HepG2 (cell line): ENCODE data around the gene MARS2. TPM values are rescaled to one million over a fixed set of nuclear protein-coding genes. Genes with fewer than 3 reads are reported as not detected.

Experiments
- AKAP8 ChIP-seq: sonication (generic); formaldehyde crosslinking; IDR thresholded peaks from 2 replicates; pipeline ENCODE4 v1.5.1; 2020; ENCODE audit warnings: mild to moderate bottlenecking, missing genetic modification reagents
- ARNT2 ChIP-seq: sonication (generic); formaldehyde crosslinking; IDR thresholded peaks from 2 replicates; pipeline ENCODE4 v1.8.0; 2022; ENCODE audit warnings: mild to moderate bottlenecking, low read depth, missing genetic modification reagents, moderate library complexity
- ELF1 ChIP-seq: sonication (generic); formaldehyde crosslinking; IDR thresholded peaks from 2 replicates; pipeline ENCODE4 v1.4.0; 2020; ENCODE audit warnings: missing genetic modification reagents
- ESRRA ChIP-seq: sonication (generic); formaldehyde crosslinking; IDR thresholded peaks from 2 replicates; pipeline ENCODE4 v1.5.1; 2020; ENCODE audit warnings: mild to moderate bottlenecking, low read depth, missing genetic modification reagents
- HOMEZ ChIP-seq: IDR thresholded peaks from 2 replicates; pipeline ENCODE4 v1.6.1; 2016; ENCODE audit warnings: low read depth
- JUN ChIP-seq: sonication (generic); formaldehyde crosslinking; IDR thresholded peaks from 2 replicates; pipeline ENCODE4 v1.4.0; 2020; ENCODE audit warnings: mild to moderate bottlenecking, missing genetic modification reagents
- KDM5B ChIP-seq: sonication (generic); formaldehyde crosslinking; IDR thresholded peaks from 2 replicates; pipeline ENCODE4 v1.4.0; 2020; ENCODE audit warnings: missing genetic modification reagents, mild to moderate bottlenecking, borderline replicate concordance
- MBD4 ChIP-seq: IDR thresholded peaks from 2 replicates; pipeline ENCODE4 v1.6.1; 2012; ENCODE audit warnings: low read length, inconsistent platforms, borderline replicate concordance
- MTF2 ChIP-seq: sonication (generic); formaldehyde crosslinking; IDR thresholded peaks from 2 replicates; pipeline ENCODE4 v1.5.0; 2020; ENCODE audit warnings: missing genetic modification reagents, borderline replicate concordance
- NONO ChIP-seq, 2 experiments: fragments of 450-650 bp in 1 of 2; sonication (generic) in 1 of 2; formaldehyde crosslinking in 1 of 2; IDR thresholded peaks in 1 of 2; conservative IDR thresholded peaks in 1 of 2; 2 replicates each; pipeline versions ENCODE4 v1.6.1 to v1.8.0; 2017 to 2022; ENCODE audit warnings: mild to moderate bottlenecking in 1 of 2, missing genetic modification reagents in 1 of 2, moderate library complexity in 1 of 2
- SCMH1 ChIP-seq: sonication (generic); formaldehyde crosslinking; IDR thresholded peaks from 2 replicates; pipeline ENCODE4 v1.9.0; 2021; ENCODE audit warnings: missing genetic modification reagents, mild to moderate bottlenecking, borderline replicate concordance
- SMAD1 ChIP-seq: sonication (generic); formaldehyde crosslinking; IDR thresholded peaks from 2 replicates; pipeline ENCODE4 v1.4.0; 2020; ENCODE audit warnings: missing genetic modification reagents, low read depth, mild to moderate bottlenecking, borderline replicate concordance
- SMC3 ChIP-seq: IDR thresholded peaks from 2 replicates; pipeline ENCODE4 v1.6.1; 2011; ENCODE audit warnings: low read length, improper control_type of control experiment
- SRY ChIP-seq: sonication (generic); formaldehyde crosslinking; IDR thresholded peaks from 2 replicates; pipeline ENCODE4 v1.8.0; 2022; ENCODE audit warnings: mild to moderate bottlenecking, missing genetic modification reagents
- YEATS2 ChIP-seq: sonication (generic); formaldehyde crosslinking; IDR thresholded peaks from 2 replicates; pipeline ENCODE4 v1.4.0; 2020; ENCODE audit warnings: missing genetic modification reagents, borderline replicate concordance
- ZBTB2 ChIP-seq: sonication (generic); formaldehyde crosslinking; IDR thresholded peaks from 2 replicates; pipeline ENCODE4 v1.8.0; 2022; ENCODE audit warnings: low read depth, missing genetic modification reagents
- ZNF3 ChIP-seq: IDR thresholded peaks from 2 replicates; pipeline ENCODE4 v1.7.0; 2017; ENCODE audit warnings: inconsistent platforms
- ZNF512B ChIP-seq: sonication (generic); formaldehyde crosslinking; IDR thresholded peaks from 2 replicates; pipeline ENCODE4 v1.5.1; 2020; ENCODE audit warnings: missing genetic modification reagents, mild to moderate bottlenecking, borderline replicate concordance
- polyA plus RNA-seq, 8 experiments: library from polyadenylated mRNA; depleted of rRNA in 3 of 8; stranded (reverse) in 7 of 8; unstranded in 1 of 8; fragments of >200 nt; fragmentation: Illumina TruSeq in 4 of 8; extraction: Trizol in 4 of 8; gene quantifications; 2 replicates each; pipeline versions ENCODE4 v1.2.1 to v1.2.3, GENCODE V29; 2011 to 2016; ENCODE audit warnings: low read depth in 4 of 8, missing spikeins in 1 of 8, mixed read lengths in 1 of 8; ENCODE audit not compliant: insufficient read depth in 1 of 8
- total RNA-seq, 5 experiments: library from RNA; depleted of rRNA; stranded (reverse); fragments of >200 nt; fragmentation: Illumina TruSeq; extraction: Trizol; gene quantifications; 2 replicates each; pipeline ENCODE4 v1.2.3, GENCODE V29; 2016; ENCODE audit warnings: low read depth in 1 of 5
- TF ChIP-seq, protein P1 (sequence below): sonication (generic); formaldehyde crosslinking; IDR thresholded peaks from 2 replicates; pipeline ENCODE4 v1.4.0; 2020; ENCODE audit warnings: mild to moderate bottlenecking, low read depth, missing genetic modification reagents
- TF ChIP-seq, protein P2 (sequence below): IDR thresholded peaks from 2 replicates; pipeline ENCODE4 v1.6.1; 2016

MARS2 gene
- total and polyA plus RNA-seq, 2 of the 13 experiments (the other 11 are each of a cell fraction or from before 2014, with no cell fraction given), result 6.9 to 16.2 TPM

GRCh38 chr2:197705121-197705911, at the start of gene MARS2 (continued):
- TF ChIP-seq ZBTB2 (CRISPR knock-in tag), result no peak; the same call in 1 of the 2 replicates
- 0 out of 2 replicates have a peak, but pooled peaks have one; percentile 21 for TF ChIP-seq JUN
- TF ChIP-seq YEATS2 (CRISPR knock-in tag), result peak; percentile 65
- TF ChIP-seq MTF2 (CRISPR knock-in tag), result 0 out of 2 replicates have a peak, but pooled peaks have one; percentile 79
- 0 out of 2 replicates have a peak, but pooled peaks have one; percentile 13 for TF ChIP-seq ZNF3 (CRISPR knock-in tag)
- peak; percentile 80; the same call in 1 of the 2 replicates for TF ChIP-seq ZNF512B (CRISPR knock-in tag)
- TF ChIP-seq, protein P1, sequence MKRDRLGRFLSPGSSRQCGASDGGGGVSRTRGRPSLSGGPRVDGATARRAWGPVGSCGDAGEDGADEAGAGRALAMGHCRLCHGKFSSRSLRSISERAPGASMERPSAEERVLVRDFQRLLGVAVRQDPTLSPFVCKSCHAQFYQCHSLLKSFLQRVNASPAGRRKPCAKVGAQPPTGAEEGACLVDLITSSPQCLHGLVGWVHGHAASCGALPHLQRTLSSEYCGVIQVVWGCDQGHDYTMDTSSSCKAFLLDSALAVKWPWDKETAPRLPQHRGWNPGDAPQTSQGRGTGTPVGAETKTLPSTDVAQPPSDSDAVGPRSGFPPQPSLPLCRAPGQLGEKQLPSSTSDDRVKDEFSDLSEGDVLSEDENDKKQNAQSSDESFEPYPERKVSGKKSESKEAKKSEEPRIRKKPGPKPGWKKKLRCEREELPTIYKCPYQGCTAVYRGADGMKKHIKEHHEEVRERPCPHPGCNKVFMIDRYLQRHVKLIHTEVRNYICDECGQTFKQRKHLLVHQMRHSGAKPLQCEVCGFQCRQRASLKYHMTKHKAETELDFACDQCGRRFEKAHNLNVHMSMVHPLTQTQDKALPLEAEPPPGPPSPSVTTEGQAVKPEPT (CRISPR knock-in tag), result peak; percentile 83
- peak; percentile 64 for TF ChIP-seq SRY (CRISPR knock-in tag)
- TF ChIP-seq ARNT2 (CRISPR knock-in tag), result peak; percentile 96
- TF ChIP-seq AKAP8, result peak; percentile 89
- no peak for TF ChIP-seq SCMH1 (CRISPR knock-in tag)
- no peak for TF ChIP-seq SMC3
- no peak for TF ChIP-seq HOMEZ (CRISPR knock-in tag)
- TF ChIP-seq ELF1 (CRISPR knock-in tag), result peak; percentile 76
- TF ChIP-seq SMAD1 (CRISPR knock-in tag), result peak; percentile 94
- TF ChIP-seq NONO (IDR thresholded peaks at IDR 0.05), result no peak
- TF ChIP-seq NONO (CRISPR knock-in tag; conservative IDR thresholded peaks at IDR 0.05), result peak; percentile 91
- TF ChIP-seq, protein P2, sequence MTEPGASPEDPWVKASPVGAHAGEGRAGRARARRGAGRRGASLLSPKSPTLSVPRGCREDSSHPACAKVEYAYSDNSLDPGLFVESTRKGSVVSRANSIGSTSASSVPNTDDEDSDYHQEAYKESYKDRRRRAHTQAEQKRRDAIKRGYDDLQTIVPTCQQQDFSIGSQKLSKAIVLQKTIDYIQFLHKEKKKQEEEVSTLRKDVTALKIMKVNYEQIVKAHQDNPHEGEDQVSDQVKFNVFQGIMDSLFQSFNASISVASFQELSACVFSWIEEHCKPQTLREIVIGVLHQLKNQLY, result peak; percentile 66; the same call in 1 of the 2 replicates
- peak; percentile 94 for TF ChIP-seq KDM5B (CRISPR knock-in tag)
- no peak for TF ChIP-seq MBD4
- TF ChIP-seq ESRRA (CRISPR knock-in tag), result peak; percentile 76
